ENCODE data around the gene PRKCE. TPM values are rescaled to one million over a fixed set of nuclear protein-coding genes. Genes with fewer than 3 reads are reported as not detected.

The PRKCE gene
- total RNA-seq, 1 experiment from 2014 or later, result 21.7 TPM

GRCh38 chr2:46162329-46163097, 511.0 kb downstream of the PRKCE start:
- Histone ChIP-seq H3K4me1 (replicated peaks; ENCODE audit: insufficient read depth) (peaks cover 74% of the 10 kb centered on the region), H3K27ac (peak overlapping the region; percentile 96), H3K27me3 (ENCODE audit: insufficient read depth, low read depth) (no peaks in the 10 kb centered on the region), H3K9me3 (ENCODE audit: insufficient read depth, low read depth) (no peaks in the 10 kb centered on the region), H3K79me2 (ENCODE audit: low read depth) (no peaks in the 10 kb centered on the region), H3K4me2 (peak overlapping the region; percentile 11; the same call in 1 of the 2 replicates), H4K20me1 (ENCODE audit: insufficient read depth) (no peaks in the 10 kb centered on the region), H3K9me2 (ENCODE audit: insufficient read depth) (no peaks in the 10 kb centered on the region), H3K36me3 (ENCODE audit: low read depth) (no peaks in the 10 kb centered on the region), H2AFZ (no peak overlapping the region), H3K4me3 (no peak overlapping the region), H3F3A (ENCODE audit: insufficient read depth, low read depth) (peaks cover 38% of the 10 kb centered on the region)
- intact Hi-C loops (cut with micrococcal nuclease; ENCODE audit: unreplicated experiment), result no loop called here
- ChIA-PET CTCF (interaction anchor here (2.7 kb wide), 1 partner anchor 100 kb away, joined by 17 read pairs; no protein-coding TSS in a partner anchor), POLR2A (ENCODE audit: unreplicated experiment) (interaction anchor here (0.7 kb wide), 1 partner anchor 34 kb away, joined by 5 read pairs; no protein-coding TSS in a partner anchor)
- BruUV-seq (replicated peaks), result no TSS peak
- no peak for TF ChIP-seq CTCF (conservative IDR thresholded peaks at IDR 0.05)
- no peak for TF ChIP-seq EZH2 (IDR thresholded peaks at IDR 0.05; ENCODE audit: low read depth)
- no peak for DNase-seq

GRCh38 chr2:46163098-46163430, 511.6 kb downstream of the PRKCE start:
- no TSS peak for BruUV-seq (replicated peaks)
- no peaks in the 10 kb centered on the region for H3K9me3 ChIP-seq (ENCODE audit: insufficient read depth, low read depth)
- H3K79me2 ChIP-seq (ENCODE audit: low read depth), result no peaks in the 10 kb centered on the region
- no peak overlapping the region for H3K4me3 ChIP-seq
- intact Hi-C loops (cut with micrococcal nuclease; ENCODE audit: unreplicated experiment), result no loop called here
- H3K4me1 ChIP-seq (replicated peaks; ENCODE audit: insufficient read depth), result peaks cover 74% of the 10 kb centered on the region
- ChIA-PET CTCF (interaction anchor here (2.7 kb wide), 1 partner anchor 100 kb away, joined by 17 read pairs; no protein-coding TSS in a partner anchor), POLR2A (ENCODE audit: unreplicated experiment) (interaction anchor here (0.7 kb wide), 1 partner anchor 34 kb away, joined by 5 read pairs; no protein-coding TSS in a partner anchor)
- TF ChIP-seq CTCF (conservative IDR thresholded peaks at IDR 0.05) (no peak; the same call in 1 of the 2 replicates), EZH2 (IDR thresholded peaks at IDR 0.05; ENCODE audit: low read depth) (no peak)
- no peak for DNase-seq
- H2AFZ ChIP-seq, result no peak overlapping the region
- H4K20me1 ChIP-seq (ENCODE audit: insufficient read depth), result no peaks in the 10 kb centered on the region
- no peaks in the 10 kb centered on the region for H3K9me2 ChIP-seq (ENCODE audit: insufficient read depth)
- H3K36me3 ChIP-seq (ENCODE audit: low read depth), result no peaks in the 10 kb centered on the region
- peak overlapping the region; percentile 96 for H3K27ac ChIP-seq
- no peaks in the 10 kb centered on the region for H3K27me3 ChIP-seq (ENCODE audit: insufficient read depth, low read depth)
- peaks cover 38% of the 10 kb centered on the region for H3F3A ChIP-seq (ENCODE audit: insufficient read depth, low read depth)
- H3K4me2 ChIP-seq, result peak overlapping the region; percentile 11; the same call in 1 of the 2 replicates

GRCh38 chr2:46163804-46164528, 512.5 kb downstream of the PRKCE start:
- CTCF ChIA-PET, result interaction anchor here (0.6 to 2.7 kb wide), 4 partner anchors 101 to 226 kb away, joined by 3 to 17 read pairs (median 8); no protein-coding TSS in a partner anchor
- TF ChIP-seq EZH2 (IDR thresholded peaks at IDR 0.05; ENCODE audit: low read depth) (no peak), CTCF (conservative IDR thresholded peaks at IDR 0.05) (no peak)
- TSS peak; percentile 41 for BruUV-seq (replicated peaks)
- H3K4me1 ChIP-seq (replicated peaks; ENCODE audit: insufficient read depth), result peaks cover 68% of the 10 kb centered on the region
- POLR2A ChIA-PET (ENCODE audit: unreplicated experiment), result interaction anchor here (0.6 to 1.7 kb wide), 3 partner anchors 15 to 151 kb away, joined by 4 to 17 read pairs (median 10); partner anchors contain the start of gene EPAS1
- intact Hi-C loops (cut with micrococcal nuclease; ENCODE audit: unreplicated experiment), result loop anchor here (1.0 to 2.0 kb wide), 9 partner anchors 15 to 247 kb away; partner anchors contain the start of gene EPAS1
- H3F3A ChIP-seq (ENCODE audit: insufficient read depth, low read depth), result peaks cover 38% of the 10 kb centered on the region
- peak overlapping the region; percentile 78 for H3K4me2 ChIP-seq
- H3K4me3 ChIP-seq, result peak overlapping the region; percentile 36; the same call in 1 of the 2 replicates
- no peaks in the 10 kb centered on the region for H3K36me3 ChIP-seq (ENCODE audit: low read depth)
- H3K27ac ChIP-seq, result peak overlapping the region; percentile 96
- H4K20me1 ChIP-seq (ENCODE audit: insufficient read depth), result no peaks in the 10 kb centered on the region
- no peaks in the 10 kb centered on the region for H3K27me3 ChIP-seq (ENCODE audit: insufficient read depth, low read depth)
- no peak overlapping the region for H2AFZ ChIP-seq
- DNase-seq, result peak; percentile 87 to 100
- no peaks in the 10 kb centered on the region for H3K9me2 ChIP-seq (ENCODE audit: insufficient read depth)
- H3K9me3 ChIP-seq (ENCODE audit: insufficient read depth, low read depth), result no peaks in the 10 kb centered on the region
- no peaks in the 10 kb centered on the region for H3K79me2 ChIP-seq (ENCODE audit: low read depth)
